Stimulated activated naive CD4-positive, alpha-beta T cell treated with Interleukin-2 at 50 U/mL for 16 hours (primary cell): ENCODE data around the gene PPP1R14C.

Source experiments
- DNase-seq: peaks from one replicate; lab custom pipeline; 2025; lab: John Stamatoyannopoulos, UW

PPP1R14C gene

DNA sequence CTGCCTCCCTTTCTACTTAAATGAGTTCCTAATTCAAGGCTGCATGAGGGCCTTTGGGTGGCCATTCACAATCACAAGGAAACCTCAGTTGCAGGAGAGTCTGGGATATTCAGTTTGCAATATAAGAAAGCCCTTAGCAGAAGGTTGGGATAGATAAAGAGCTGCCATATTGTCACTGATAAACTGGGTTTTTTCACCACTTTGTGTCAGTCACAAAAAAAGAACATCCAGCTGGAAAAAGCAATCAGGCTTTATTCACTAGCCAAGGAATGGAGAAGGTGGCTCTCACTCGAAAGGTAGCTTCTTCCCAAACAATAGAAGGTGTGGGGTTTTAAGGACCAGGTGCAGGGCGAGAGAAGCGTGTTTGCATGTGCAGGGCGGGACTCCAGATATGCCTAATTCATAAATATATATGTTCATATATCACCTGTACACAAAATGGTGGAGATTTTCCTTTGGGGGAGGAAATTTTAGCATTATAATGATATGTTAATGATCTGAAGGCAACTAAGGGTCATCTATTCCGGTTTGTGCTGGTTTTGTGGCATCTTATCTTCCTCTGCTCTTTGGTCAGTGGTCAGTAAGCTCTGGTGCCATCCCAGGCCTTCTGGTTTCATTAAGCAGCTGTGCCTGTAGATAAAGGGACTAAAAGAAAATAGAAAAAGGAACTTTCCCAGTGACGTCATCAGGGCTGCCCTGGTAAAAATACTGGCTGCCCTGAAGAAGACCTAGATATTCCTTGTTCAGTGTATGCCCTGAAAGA is 128.8 kb downstream of the PPP1R14C start:
- no peak for DNase-seq

- DNase-seq, result no peak
These were observed 129.6 kb downstream of the PPP1R14C start for GRCh38 chr6:150272264-150272975.

- no peak for DNase-seq
These were observed 130.1 kb downstream of the PPP1R14C start for GRCh38 chr6:150272976-150273315.

- DNase-seq, result no peak
These were observed 130.8 kb downstream of the PPP1R14C start for GRCh38 chr6:150273457-150274309.

GRCh38 chr6:150275489-150275888 is 132.6 kb downstream of the PPP1R14C start:
- DNase-seq, result no peak

DNA sequence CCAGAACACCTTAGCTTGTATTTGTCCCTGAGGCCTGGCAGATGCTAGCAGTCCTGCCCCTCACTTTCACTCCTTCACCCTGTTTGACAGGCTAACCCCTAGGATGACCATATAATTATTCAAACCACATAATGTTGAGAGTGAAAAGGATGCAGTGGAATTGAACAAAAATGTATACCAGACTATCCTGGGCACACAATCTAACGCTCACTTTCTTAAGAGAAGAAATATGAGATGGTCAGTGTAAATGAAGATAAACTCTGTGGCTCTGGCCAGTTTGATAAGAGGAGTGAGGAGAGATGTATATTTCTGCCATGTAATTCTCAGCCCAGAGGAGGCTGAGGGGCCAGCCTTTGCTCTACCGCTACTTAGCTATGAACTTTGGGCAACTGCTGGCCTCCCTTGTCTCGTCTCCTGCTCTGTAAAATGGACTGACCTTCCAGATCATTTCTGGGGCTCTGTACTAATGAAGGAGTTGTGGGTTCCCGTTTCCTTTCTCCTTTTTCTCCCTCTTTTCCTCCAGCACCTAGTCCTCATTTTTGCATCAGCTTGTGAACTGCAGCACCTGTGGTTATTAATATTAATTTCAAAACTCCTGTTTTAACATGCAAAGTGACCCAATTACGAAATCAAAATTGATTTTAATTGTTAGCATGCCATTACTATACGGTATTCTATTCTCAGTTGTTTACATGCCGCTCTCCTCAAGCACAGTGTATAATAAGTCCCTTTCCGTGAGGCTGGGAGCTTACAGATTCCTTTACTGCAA is 133.5 kb downstream of the PPP1R14C start:
- no peak for DNase-seq

DNA sequence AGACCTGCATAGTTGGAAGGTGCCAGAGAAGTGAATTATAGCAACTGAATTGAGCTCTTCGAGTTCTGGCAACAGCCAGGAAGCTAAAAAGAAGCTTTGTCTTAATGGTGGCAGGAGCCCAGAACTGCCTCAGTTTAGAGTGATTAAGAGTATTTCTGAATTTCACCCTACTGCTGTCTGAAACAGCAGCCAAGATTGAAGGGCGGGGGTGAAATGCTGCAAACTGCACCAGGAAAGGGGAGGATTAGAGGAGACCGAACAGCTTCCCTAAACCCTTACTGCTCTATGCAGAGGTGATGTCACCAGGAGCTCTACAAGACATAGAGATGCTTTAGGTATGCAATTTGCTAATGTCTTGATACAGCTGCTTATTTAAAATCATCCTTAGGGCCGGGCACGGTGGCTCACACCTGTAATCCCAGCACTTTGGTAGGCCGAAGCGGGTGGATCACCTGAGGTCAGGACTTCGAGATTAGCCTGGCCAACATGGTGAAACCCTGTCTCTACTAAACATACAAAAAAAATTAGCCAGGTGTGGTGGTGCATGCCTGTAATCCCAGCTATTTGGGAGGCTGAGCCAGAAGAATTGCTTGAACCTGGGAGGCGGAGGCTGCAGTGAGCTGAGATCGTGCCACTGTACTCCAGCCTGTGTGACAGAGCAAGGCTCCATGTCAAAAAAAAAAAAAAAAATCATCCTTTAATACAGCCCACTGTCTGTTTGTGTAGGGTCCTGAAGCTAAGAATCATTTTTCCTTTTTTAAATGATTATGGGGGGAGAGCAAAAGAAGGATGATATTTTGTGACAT is 134.3 kb downstream of the PPP1R14C start:
- no peak for DNase-seq

- DNase-seq, result no peak
These were observed 136.7 kb downstream of the PPP1R14C start for GRCh38 chr6:150279533-150279932.

- no peak for DNase-seq
These were observed 137.9 kb downstream of the PPP1R14C start for GRCh38 chr6:150280703-150281102.

GRCh38 chr6:150281767-150282166 is 138.9 kb downstream of the PPP1R14C start:
- no peak for DNase-seq

- DNase-seq, result no peak
These were observed 140.0 kb downstream of the PPP1R14C start for GRCh38 chr6:150282806-150283205.

- no peak for DNase-seq
These were observed 143.6 kb downstream of the PPP1R14C start for GRCh38 chr6:150286460-150286859.

GRCh38 chr6:150286912-150287311 is 144.1 kb downstream of the PPP1R14C start:
- DNase-seq, result no peak

DNA sequence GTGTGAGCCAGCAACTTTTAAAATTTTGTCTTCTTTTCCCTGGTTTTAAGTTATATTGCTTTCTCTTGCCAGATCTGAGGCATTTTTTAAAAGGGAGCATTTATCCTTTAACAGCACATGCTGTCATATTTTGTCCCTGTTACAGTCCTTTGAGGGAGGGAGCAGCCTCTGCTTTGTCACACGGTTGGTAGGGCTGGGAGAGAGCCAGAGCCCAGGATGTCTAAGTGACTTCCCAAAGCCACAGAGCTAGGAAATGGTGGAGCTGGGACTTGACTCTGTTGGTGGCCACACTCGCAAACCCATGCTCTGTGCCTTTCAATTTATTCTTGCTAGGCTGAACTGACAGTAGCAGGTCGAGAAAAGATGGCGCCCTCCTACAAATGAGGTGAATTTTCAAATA is 145.6 kb downstream of the PPP1R14C start:
- DNase-seq, result no peak

DNA sequence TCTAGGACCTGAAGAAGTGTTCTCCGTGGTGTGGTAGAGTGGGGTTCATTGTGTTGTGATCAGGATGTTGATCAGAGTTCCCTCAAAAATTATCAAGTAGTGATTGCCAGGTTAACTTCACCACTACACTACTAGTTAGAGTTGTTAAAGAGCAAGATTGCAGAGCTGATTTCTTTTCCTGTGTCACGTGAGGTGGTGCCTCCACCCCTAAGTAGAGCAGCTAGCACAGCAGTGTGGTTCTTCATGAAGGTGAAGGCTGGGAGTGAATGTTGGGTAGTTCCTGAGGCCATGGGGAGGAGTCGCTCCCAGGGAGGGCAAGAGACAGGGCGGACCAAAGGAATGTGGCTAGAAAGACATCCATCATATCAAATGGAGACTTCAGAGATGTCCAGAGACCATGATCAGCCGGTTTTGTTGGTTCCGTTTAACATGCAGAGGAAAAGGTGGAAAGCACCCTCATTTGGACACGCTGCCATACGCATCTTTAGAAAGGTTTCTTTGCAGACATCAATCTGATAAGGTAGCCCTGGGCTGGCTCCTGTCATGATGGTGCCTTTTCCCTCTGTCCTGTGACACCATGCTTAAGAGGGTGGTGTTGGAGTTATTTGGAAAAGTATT is 146.7 kb downstream of the PPP1R14C start:
- no peak for DNase-seq

DNA sequence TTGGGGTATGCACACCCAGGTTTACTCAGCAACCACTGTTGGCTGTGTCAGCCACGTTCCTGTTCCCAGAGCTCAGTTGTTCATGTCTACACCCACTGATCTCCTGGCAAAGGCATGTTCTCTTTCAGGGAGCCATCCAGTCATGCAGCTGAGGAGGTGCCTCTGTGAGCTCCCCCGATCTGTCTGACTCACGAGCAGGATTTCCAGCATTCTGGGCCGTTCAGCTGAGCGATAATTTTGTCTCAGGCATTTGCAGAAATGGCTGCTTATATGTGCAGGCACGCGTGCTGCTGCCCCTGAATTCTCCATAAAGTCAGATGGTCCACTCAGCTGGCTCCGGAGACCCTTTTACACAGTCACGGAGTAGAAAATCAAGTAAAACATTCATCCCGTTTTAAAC is 147.6 kb downstream of the PPP1R14C start:
- DNase-seq, result no peak

- DNase-seq, result no peak
These were observed 149.3 kb downstream of the PPP1R14C start for GRCh38 chr6:150291968-150292710.

- no peak for DNase-seq
These were observed 150.2 kb downstream of the PPP1R14C start for GRCh38 chr6:150293019-150293418.

GRCh38 chr6:150293423-150294173 is 150.8 kb downstream of the PPP1R14C start:
- DNase-seq, result no peak
